Measurements from ENCODE around the gene PANK4. TPM values are rescaled to one million over a fixed set of nuclear protein-coding genes. Genes with fewer than 3 reads are reported as not detected.

Gene PANK4
- total and polyA plus RNA-seq, 9 of the 15 experiments (the other 6 are each of a cell fraction or from before 2014, with no cell fraction given) = 0.93 to 55.6 (median 31.5) TPM

DNA sequence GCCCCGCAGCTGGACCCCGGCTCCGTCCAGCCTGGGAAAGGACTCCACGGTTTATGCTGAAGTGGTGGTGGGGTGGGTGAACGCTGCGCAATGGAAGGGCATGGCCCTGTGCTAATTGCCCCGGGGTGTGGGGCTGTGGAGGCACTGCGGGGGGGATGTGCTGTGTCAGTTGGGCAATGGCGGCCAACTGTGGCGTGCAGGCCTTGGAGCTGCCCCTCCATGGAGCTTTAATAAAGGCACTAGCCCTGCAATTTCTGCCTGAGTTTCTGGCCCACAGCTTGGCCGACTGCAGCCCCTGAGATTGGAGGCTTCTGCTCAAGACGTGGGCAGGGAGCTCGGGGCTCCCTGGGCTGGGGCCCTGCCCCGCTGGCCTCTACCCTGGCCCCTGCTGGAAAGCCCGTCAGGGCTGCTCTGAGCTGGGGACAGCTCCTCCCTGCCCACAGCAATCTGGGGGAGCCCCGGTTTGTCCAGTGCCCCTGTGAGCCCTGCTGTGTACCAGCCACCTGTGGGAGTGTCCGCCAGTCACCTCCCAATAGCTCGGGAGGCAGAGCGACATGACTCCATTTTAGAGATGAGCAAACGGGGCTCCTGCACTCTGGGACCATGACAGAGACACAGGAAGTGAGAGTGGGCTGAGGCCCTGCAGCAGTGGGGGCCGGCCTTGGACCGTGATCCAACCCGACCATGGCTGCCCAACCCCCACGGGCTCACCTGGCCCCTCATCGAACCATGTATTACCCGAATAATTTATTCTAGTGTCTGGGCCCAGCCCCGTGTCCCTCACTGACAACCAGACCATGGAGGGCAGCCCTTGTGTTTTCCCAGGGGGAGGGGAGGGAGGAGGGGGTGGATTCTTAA is 21.0 kb upstream of the PANK4 start (continued):
- TF ChIP-seq, protein P1, sequence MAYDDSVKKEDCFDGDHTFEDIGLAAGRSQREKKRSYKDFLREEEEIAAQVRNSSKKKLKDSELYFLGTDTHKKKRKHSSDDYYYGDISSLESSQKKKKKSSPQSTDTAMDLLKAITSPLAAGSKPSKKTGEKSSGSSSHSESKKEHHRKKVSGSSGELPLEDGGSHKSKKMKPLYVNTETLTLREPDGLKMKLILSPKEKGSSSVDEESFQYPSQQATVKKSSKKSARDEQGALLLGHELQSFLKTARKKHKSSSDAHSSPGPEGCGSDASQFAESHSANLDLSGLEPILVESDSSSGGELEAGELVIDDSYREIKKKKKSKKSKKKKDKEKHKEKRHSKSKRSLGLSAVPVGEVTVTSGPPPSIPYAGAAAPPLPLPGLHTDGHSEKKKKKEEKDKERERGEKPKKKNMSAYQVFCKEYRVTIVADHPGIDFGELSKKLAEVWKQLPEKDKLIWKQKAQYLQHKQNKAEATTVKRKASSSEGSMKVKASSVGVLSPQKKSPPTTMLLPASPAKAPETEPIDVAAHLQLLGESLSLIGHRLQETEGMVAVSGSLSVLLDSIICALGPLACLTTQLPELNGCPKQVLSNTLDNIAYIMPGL (CRISPR knock-in tag; IDR thresholded peaks at IDR 0.05) = no peak
- TF ChIP-seq PTRF (tag; IDR thresholded peaks at IDR 0.05) (no peak), CBFB (CRISPR knock-in tag; IDR thresholded peaks at IDR 0.05) (no peak), TSC22D4 (tag; IDR thresholded peaks at IDR 0.05) (no peak), NR1H2 (CRISPR knock-in tag; IDR thresholded peaks at IDR 0.05) (no peak), EHMT2 (IDR thresholded peaks at IDR 0.05) (no peak), ZC3H8 (IDR thresholded peaks at IDR 0.05) (no peak)
- TF ChIP-seq, protein P2, sequence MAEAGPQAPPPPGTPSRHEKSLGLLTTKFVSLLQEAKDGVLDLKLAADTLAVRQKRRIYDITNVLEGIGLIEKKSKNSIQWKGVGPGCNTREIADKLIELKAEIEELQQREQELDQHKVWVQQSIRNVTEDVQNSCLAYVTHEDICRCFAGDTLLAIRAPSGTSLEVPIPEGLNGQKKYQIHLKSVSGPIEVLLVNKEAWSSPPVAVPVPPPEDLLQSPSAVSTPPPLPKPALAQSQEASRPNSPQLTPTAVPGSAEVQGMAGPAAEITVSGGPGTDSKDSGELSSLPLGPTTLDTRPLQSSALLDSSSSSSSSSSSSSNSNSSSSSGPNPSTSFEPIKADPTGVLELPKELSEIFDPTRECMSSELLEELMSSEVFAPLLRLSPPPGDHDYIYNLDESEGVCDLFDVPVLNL (CRISPR knock-in tag; IDR thresholded peaks at IDR 0.05; ENCODE audit: low read depth) = no peak
